HEK293 (cell line): Measurements from ENCODE around the gene METRNL.

Source experiments
- CTCF ChIA-PET: fragments of 350-600 bp; formaldehyde crosslinking; extraction: SDS; loops from one replicate; lab custom pipeline; 2021; ENCODE audit warnings: antibody characterized with exemption; lab: Yijun Ruan, JAX
- POLR2A ChIA-PET: fragments of 300-600 bp; formaldehyde crosslinking; extraction: SDS; loops from one replicate; lab custom pipeline; 2020; ENCODE audit warnings: antibody characterized with exemption, inconsistent platforms; lab: Yijun Ruan, JAX
- H3K27ac ChIP-seq: fragments of 200-500 bp; sonication (Bioruptor generic); 2 replicates; pipeline ENCODE4 v1.5.1; 2014; ENCODE audit warnings: low read depth, low read length, control low read depth, inconsistent platforms; ENCODE audit errors: extremely low read depth
- H3K36me3 ChIP-seq, 2 experiments: fragments of 200-500 bp in 1 of 2; sonication (Bioruptor generic) in 1 of 2; 1 replicate in 1 of 2; 2 replicates in 1 of 2; pipeline ENCODE4 v1.5.1; 2014 to 2017; ENCODE audit warnings: inconsistent platforms in 2 of 2, low read length in 2 of 2; ENCODE audit not compliant: control insufficient read depth in 2 of 2, insufficient read depth in 1 of 2
- H3K4me1 ChIP-seq: fragments of 200-500 bp; sonication (Bioruptor generic); 2 replicates; pipeline ENCODE4 v1.5.1; 2014; ENCODE audit warnings: mild to moderate bottlenecking, low read length, inconsistent platforms; ENCODE audit not compliant: control insufficient read depth, insufficient read depth
- H3K4me3 ChIP-seq: 2 replicates; pipeline ENCODE4 v1.5.1; 2011; ENCODE audit warnings: low read depth, mild to moderate bottlenecking, control low read depth, low read length, moderate library complexity
- H3K9me3 ChIP-seq: fragments of 200-500 bp; sonication (Bioruptor generic); 2 replicates; pipeline ENCODE4 v1.5.1; 2014; ENCODE audit warnings: low read depth, low read length, inconsistent platforms; ENCODE audit not compliant: control insufficient read depth, insufficient read depth
- BCL6B ChIP-seq: fragments of 450-650 bp; formaldehyde crosslinking; IDR thresholded peaks from 2 replicates; pipeline ENCODE4 v1.5.1; 2017; ENCODE audit warnings: missing biosample characterization, missing genetic modification characterization
- EGR2 ChIP-seq: fragments of 450-650 bp; formaldehyde crosslinking; IDR thresholded peaks from 2 replicates; pipeline ENCODE4 v1.5.1; 2016; ENCODE audit warnings: low read depth, missing biosample characterization, missing genetic modification characterization
- GFI1B ChIP-seq: fragments of 450-650 bp; formaldehyde crosslinking; IDR thresholded peaks from 2 replicates; pipeline ENCODE4 v1.5.1; 2016; ENCODE audit warnings: missing biosample characterization, missing genetic modification characterization
- GLI4 ChIP-seq: fragments of 450-650 bp; formaldehyde crosslinking; IDR thresholded peaks from 2 replicates; pipeline ENCODE4 v1.5.1; 2016; ENCODE audit warnings: missing biosample characterization, missing genetic modification characterization
- GLIS2 ChIP-seq: fragments of 450-650 bp; formaldehyde crosslinking; IDR thresholded peaks from 2 replicates; pipeline ENCODE4 v1.5.1; 2016; ENCODE audit warnings: missing biosample characterization, missing genetic modification characterization
- MYNN ChIP-seq: fragments of 450-650 bp; formaldehyde crosslinking; IDR thresholded peaks from 2 replicates; pipeline ENCODE4 v1.5.1; 2016; ENCODE audit warnings: missing biosample characterization, missing genetic modification characterization, borderline replicate concordance
- PRDM4 ChIP-seq: fragments of 450-650 bp; formaldehyde crosslinking; IDR thresholded peaks from 2 replicates; pipeline ENCODE4 v1.5.1; 2017; ENCODE audit warnings: missing biosample characterization, missing genetic modification characterization
- PRDM6 ChIP-seq: fragments of 450-650 bp; formaldehyde crosslinking; IDR thresholded peaks from 2 replicates; pipeline ENCODE4 v1.5.1; 2017; ENCODE audit warnings: missing biosample characterization, missing genetic modification characterization
- REST ChIP-seq: fragments of 450-650 bp; formaldehyde crosslinking; IDR thresholded peaks from 2 replicates; pipeline ENCODE4 v1.5.1; 2016; ENCODE audit warnings: missing biosample characterization, missing genetic modification characterization
- ZNF292 ChIP-seq: fragments of 450-650 bp; formaldehyde crosslinking; IDR thresholded peaks from 2 replicates; pipeline ENCODE4 v1.5.1; 2016; ENCODE audit warnings: low read depth, missing biosample characterization, missing genetic modification characterization, borderline replicate concordance
- ZNF404 ChIP-seq: fragments of 450-650 bp; formaldehyde crosslinking; IDR thresholded peaks from 2 replicates; pipeline ENCODE4 v1.5.1; 2017; ENCODE audit warnings: missing biosample characterization, missing genetic modification characterization
- ZNF449 ChIP-seq: fragments of 450-650 bp; formaldehyde crosslinking; IDR thresholded peaks from 2 replicates; pipeline ENCODE4 v1.5.1; 2017; ENCODE audit warnings: missing biosample characterization, mild to moderate bottlenecking, missing genetic modification characterization, moderate library complexity
- ZNF488 ChIP-seq: fragments of 450-650 bp; formaldehyde crosslinking; IDR thresholded peaks from 2 replicates; pipeline ENCODE4 v1.5.1; 2016; ENCODE audit warnings: missing biosample characterization, missing genetic modification characterization
- ZNF544 ChIP-seq: fragments of 450-650 bp; formaldehyde crosslinking; IDR thresholded peaks from 2 replicates; pipeline ENCODE4 v1.5.0; 2017; ENCODE audit warnings: missing biosample characterization, missing genetic modification characterization
- ZNF658 ChIP-seq: fragments of 450-650 bp; formaldehyde crosslinking; IDR thresholded peaks from 2 replicates; pipeline ENCODE4; 2016; ENCODE audit warnings: missing biosample characterization, missing genetic modification characterization
- ZNF777 ChIP-seq: fragments of 450-650 bp; formaldehyde crosslinking; IDR thresholded peaks from 2 replicates; pipeline ENCODE4 v1.5.1; 2017; ENCODE audit warnings: missing biosample characterization, missing genetic modification characterization, borderline replicate concordance
- ZNF830 ChIP-seq: fragments of 450-650 bp; IDR thresholded peaks from 2 replicates; pipeline ENCODE4 v1.5.0; 2018; ENCODE audit warnings: missing biosample characterization, missing genetic modification characterization, low read depth, mild to moderate bottlenecking, moderate library complexity
- ZNF843 ChIP-seq: fragments of 450-650 bp; formaldehyde crosslinking; IDR thresholded peaks from 2 replicates; pipeline ENCODE4 v1.5.1; 2016; ENCODE audit warnings: missing biosample characterization, missing genetic modification characterization
- ZSCAN18 ChIP-seq: fragments of 450-650 bp; formaldehyde crosslinking; IDR thresholded peaks from 2 replicates; pipeline ENCODE4 v1.5.1; 2016; ENCODE audit warnings: missing biosample characterization, missing genetic modification characterization
- ZXDB ChIP-seq: fragments of 450-650 bp; formaldehyde crosslinking; IDR thresholded peaks from 2 replicates; pipeline ENCODE4 v1.5.1; 2016; ENCODE audit warnings: missing biosample characterization, missing genetic modification characterization

Gene METRNL

GRCh38 chr17:83111516-83112282 lies 32.3 kb downstream of the METRNL start:
- peaks cover 13% of the 10 kb centered on the region for H3K4me1 ChIP-seq
- CTCF ChIA-PET = no interaction called here

GRCh38 chr17:83113381-83113780 lies 34.0 kb downstream of the METRNL start:
- CTCF ChIA-PET = no interaction called here
- POLR2A ChIA-PET = no interaction called here

More at GRCh38 chr17:83111516-83112282, 32.3 kb downstream of the METRNL start:
- no peak overlapping the region for H3K27ac ChIP-seq
- H3K36me3 ChIP-seq = no peaks in the 10 kb centered on the region
- H3K4me3 ChIP-seq = no peak overlapping the region
- H3K9me3 ChIP-seq = no peaks in the 10 kb centered on the region
- 0 out of 2 replicates have a peak, but pooled peaks have one; percentile 29 for TF ChIP-seq GLIS2
- no peak for TF ChIP-seq ZNF843
- POLR2A ChIA-PET = no interaction called here

More at GRCh38 chr17:83113381-83113780, 34.0 kb downstream of the METRNL start:
- H3K27ac ChIP-seq = no peak overlapping the region
- H3K4me3 ChIP-seq = no peak overlapping the region
- peaks cover 13% of the 10 kb centered on the region for H3K4me1 ChIP-seq
- H3K9me3 ChIP-seq = no peaks in the 10 kb centered on the region
- no peaks in the 10 kb centered on the region for H3K36me3 ChIP-seq
- TF ChIP-seq PRDM4 (no peak), ZNF488 (no peak), ZNF544 (tag by site-specific recombination) (no peak), ZNF658 (no peak), MYNN (no peak), EGR2 (tag by site-specific recombination) (no peak), ZNF292 (no peak), PRDM6 (tag by site-specific recombination) (no peak), ZXDB (tag by site-specific recombination) (no peak), ZNF449 (no peak), GLI4 (tag by site-specific recombination) (no peak), REST (tag by site-specific recombination) (no peak), ZSCAN18 (no peak), ZNF404 (tag by site-specific recombination) (no peak), ZNF777 (tag by site-specific recombination) (no peak), GFI1B (no peak), ZNF830 (tag by site-specific recombination) (no peak), BCL6B (tag by site-specific recombination) (no peak)
